CD4-positive, CD25-positive, alpha-beta regulatory T cell (primary cell): ENCODE results near the gene PFDN4. TPM values are rescaled to one million over a fixed set of nuclear protein-coding genes. Genes with fewer than 3 reads are reported as not detected.

Experiments used
- ATAC-seq, 2 donors: fragments of 150-1000 bp; cut with Tn5 transposase; one replicate each; pipeline ENCODE4 v1.10.0; 2021; ENCODE audit warnings: low read depth in 2 of 2, moderate number of reproducible peaks in 2 of 2, moderate library complexity in 1 of 2
- DNase-seq, 3 donors: peaks; one replicate each; pipeline versions ENCODE4 v3.0.0 to v3.0.0-alpha.2; 2012 to 2022; ENCODE audit warnings: mixed read lengths in 1 of 3
- H3K27ac ChIP-seq: one replicate; pipeline ENCODE4 v1.7.0; 2013; ENCODE audit warnings: mild to moderate bottlenecking, low read length; ENCODE audit not compliant: insufficient read depth, poor library complexity, severe bottlenecking
- H3K27me3 ChIP-seq: one replicate; pipeline ENCODE4 v1.7.0; 2013; ENCODE audit warnings: low read length; ENCODE audit not compliant: control insufficient read depth, insufficient read depth
- H3K36me3 ChIP-seq: one replicate; pipeline ENCODE4 v1.7.0; 2013; ENCODE audit warnings: mild to moderate bottlenecking, low read length, moderate library complexity; ENCODE audit not compliant: control insufficient read depth, insufficient read depth
- H3K4me1 ChIP-seq: 2 replicates; pipeline ENCODE4 v1.7.0; 2013; ENCODE audit warnings: mild to moderate bottlenecking, low read length; ENCODE audit not compliant: insufficient read depth, control insufficient read depth, poor library complexity, severe bottlenecking
- H3K4me3 ChIP-seq: one replicate; pipeline ENCODE4 v1.7.0; 2013; ENCODE audit warnings: low read depth, mild to moderate bottlenecking, low read length, moderate library complexity
- H3K9me3 ChIP-seq, 2 experiments: 1 replicate in 1 of 2; 2 replicates in 1 of 2; pipeline ENCODE4 v1.7.0; 2013; ENCODE audit warnings: low read length in 2 of 2, mild to moderate bottlenecking in 1 of 2, moderate library complexity in 1 of 2; ENCODE audit not compliant: control insufficient read depth in 2 of 2
- H3K27ac Mint-ChIP-seq, 3 donors: one replicate each; pipeline ENCODE4 v1.8.0; 2020 to 2022; ENCODE audit warnings: mild to moderate bottlenecking in 3 of 3, mixed read lengths in 3 of 3, moderate library complexity in 2 of 3
- H3K27me3 Mint-ChIP-seq: one replicate; pipeline ENCODE4 v1.8.0; 2022; ENCODE audit warnings: mild to moderate bottlenecking, mixed read lengths
- H3K36me3 Mint-ChIP-seq: one replicate; pipeline ENCODE4 v1.8.0; 2020; ENCODE audit warnings: mixed read lengths
- H3K4me1 Mint-ChIP-seq, 4 donors: one replicate each; pipeline ENCODE4 v1.8.0; 2020 to 2022; ENCODE audit warnings: mixed read lengths in 4 of 4, mild to moderate bottlenecking in 1 of 4
- H3K4me3 Mint-ChIP-seq, 4 donors: one replicate each; pipeline ENCODE4 v1.8.0; 2020 to 2022; ENCODE audit warnings: mild to moderate bottlenecking in 4 of 4, mixed read lengths in 4 of 4, moderate library complexity in 3 of 4
- H3K9me3 Mint-ChIP-seq, 7 donors: one replicate each; pipeline ENCODE4 v1.8.0; 2020 to 2022; ENCODE audit warnings: mixed read lengths in 7 of 7, mild to moderate bottlenecking in 3 of 7, moderate library complexity in 2 of 7
- polyA plus RNA-seq, 4 donors: library from polyadenylated mRNA; unstranded; fragments of 300-500 nt; fragmentation: Illumina TruSeq; gene quantifications; one replicate each; pipeline ENCODE4 v1.2.3, GENCODE V29; 2021
- total RNA-seq: library from RNA; stranded (reverse); gene quantifications from one replicate; pipeline ENCODE4 v1.2.3, GENCODE V29; 2022

Gene PFDN4, protein sequence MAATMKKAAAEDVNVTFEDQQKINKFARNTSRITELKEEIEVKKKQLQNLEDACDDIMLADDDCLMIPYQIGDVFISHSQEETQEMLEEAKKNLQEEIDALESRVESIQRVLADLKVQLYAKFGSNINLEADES
- total RNA-seq: 28.6 TPM
- polyA plus RNA-seq: 10 to 100 TPM; 73.9 to 94.6 (median 82.0) TPM

GRCh38 chr20:54207743-54208547 is at the start of gene PFDN4:
Gene PFDN4 (plus strand): TSS chr20:54208087. CDS start chr20:54208101, 14 bp downstream.
- peaks cover 15 to 50% (median 31%) of the 10 kb centered on the region in 4 donors for H3K4me1 Mint-ChIP-seq
- H3K9me3 Mint-ChIP-seq: no peaks in the 10 kb centered on the region
- no peaks in the 10 kb centered on the region for H3K9me3 ChIP-seq
- peak within 1 kb of the TSS; percentile 96 to 99 (median 98) for H3K4me3 Mint-ChIP-seq
- peaks cover 22% of the 10 kb centered on the region for H3K4me1 ChIP-seq
- ATAC-seq (peak; percentile 86 to 90), DNase-seq (peak; percentile 70 to 87 (median 82))
- H3K36me3 Mint-ChIP-seq: no peaks in the 10 kb centered on the region
- peak within 1 kb of the TSS; percentile 99 to 100 (median 100) for H3K27ac Mint-ChIP-seq
- peaks cover 8% of the 10 kb centered on the region for H3K27me3 Mint-ChIP-seq
- peak within 1 kb of the TSS; percentile 87 for H3K27ac ChIP-seq
- H3K4me3 ChIP-seq: peak within 1 kb of the TSS; percentile 90
- H3K27me3 ChIP-seq: no peaks in the 10 kb centered on the region
- H3K36me3 ChIP-seq: no peaks in the 10 kb centered on the region

DNA sequence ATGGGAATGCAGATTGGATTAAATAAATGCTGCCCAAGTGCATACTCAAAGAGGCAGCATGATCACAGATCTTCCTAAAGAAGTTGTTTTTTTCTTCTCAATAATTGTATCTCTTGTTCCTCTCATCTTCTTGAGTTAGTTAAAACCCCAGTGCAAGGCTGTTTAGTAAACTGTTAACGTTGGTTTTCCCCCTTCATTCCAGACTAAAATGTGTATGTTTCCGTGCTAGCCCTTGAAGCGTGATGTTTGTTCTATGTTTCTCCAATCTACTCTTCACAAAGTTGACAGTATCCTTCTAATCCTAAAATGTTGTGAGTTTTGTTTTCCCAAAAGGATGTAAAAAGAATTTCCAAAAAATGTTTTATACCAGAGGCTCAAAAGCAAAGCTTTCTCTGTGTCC is 49.7 kb upstream of the PFDN4 start:
- Histone ChIP-seq H3K36me3 (no peaks in the 10 kb centered on the region), H3K27me3 (no peaks in the 10 kb centered on the region), H3K27ac (no peak overlapping the region), H3K4me1 (no peaks in the 10 kb centered on the region), H3K4me3 (no peak overlapping the region), H3K9me3 (no peaks in the 10 kb centered on the region)
- no peak overlapping the region for H3K4me3 Mint-ChIP-seq
- H3K4me1 Mint-ChIP-seq: peaks cover 0 to 11% (median 0%) of the 10 kb centered on the region in 4 donors
- H3K27ac Mint-ChIP-seq: no peak overlapping the region
- peaks cover 15% of the 10 kb centered on the region for H3K27me3 Mint-ChIP-seq
- no peak for ATAC-seq
- no peaks in the 10 kb centered on the region for H3K9me3 Mint-ChIP-seq
- no peaks in the 10 kb centered on the region for H3K36me3 Mint-ChIP-seq
- DNase-seq: no peak

- H3K4me1 Mint-ChIP-seq: peaks cover 0 to 11% (median 0%) of the 10 kb centered on the region in 4 donors
- no peaks in the 10 kb centered on the region for H3K36me3 ChIP-seq
- H3K4me3 Mint-ChIP-seq: no peak overlapping the region
- DNase-seq (no peak), ATAC-seq (no peak)
- no peaks in the 10 kb centered on the region for H3K9me3 ChIP-seq
- no peaks in the 10 kb centered on the region for H3K9me3 Mint-ChIP-seq
- H3K4me3 ChIP-seq: no peak overlapping the region
- H3K27me3 Mint-ChIP-seq: peaks cover 15% of the 10 kb centered on the region
- no peak overlapping the region for H3K27ac ChIP-seq
- H3K4me1 ChIP-seq: no peaks in the 10 kb centered on the region
- no peaks in the 10 kb centered on the region for H3K36me3 Mint-ChIP-seq
- H3K27me3 ChIP-seq: no peaks in the 10 kb centered on the region
- no peak overlapping the region for H3K27ac Mint-ChIP-seq
Observed at GRCh38 chr20:54158856-54159418, 49.0 kb upstream of the PFDN4 start.

DNA sequence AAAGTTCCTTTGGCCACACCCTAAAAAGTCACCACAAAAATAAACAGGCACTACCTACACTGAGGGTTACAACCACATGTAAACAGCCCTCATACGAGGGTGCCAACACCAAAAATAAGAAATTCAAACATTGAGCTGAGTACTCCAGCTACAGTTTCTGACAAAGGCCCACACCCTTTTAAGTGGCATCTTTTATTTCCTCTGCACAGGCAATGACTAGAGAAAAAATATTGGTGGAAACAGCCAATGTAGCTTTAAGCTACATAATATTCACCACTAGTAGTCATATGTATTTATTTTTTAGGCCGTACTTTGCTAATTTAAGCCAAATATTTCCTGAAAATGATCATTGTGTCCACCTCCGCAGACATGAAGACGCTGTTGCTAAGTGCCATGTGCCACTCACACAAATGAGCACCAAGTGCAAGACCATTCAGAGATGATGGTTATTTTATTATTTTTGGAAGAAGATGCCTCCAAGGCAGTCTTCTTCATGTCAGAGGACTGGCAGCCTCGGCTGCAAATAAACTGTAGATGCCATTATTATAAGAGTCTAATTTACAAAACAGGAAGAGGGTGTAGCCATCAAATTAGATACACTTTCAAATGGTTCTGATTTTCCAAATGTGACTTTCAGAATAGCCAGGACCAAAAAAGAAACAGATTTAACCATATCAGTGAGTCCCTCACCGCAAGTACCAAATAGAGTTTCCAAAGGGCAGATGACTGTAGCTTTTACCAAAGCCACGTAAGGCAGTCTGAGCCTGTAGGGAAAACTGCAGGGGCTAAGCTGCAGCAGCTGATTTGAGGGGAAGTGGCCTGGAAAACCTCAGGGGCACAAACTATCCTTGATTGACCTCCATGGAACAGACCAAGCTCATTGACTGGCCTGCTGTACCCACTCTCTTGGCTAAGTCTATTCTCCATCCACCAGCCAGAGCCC is 47.6 kb upstream of the PFDN4 start:
- Mint-ChIP-seq H3K4me3 (no peak overlapping the region), H3K27me3 (peaks cover 15% of the 10 kb centered on the region), H3K9me3 (no peaks in the 10 kb centered on the region), H3K27ac (no peak overlapping the region), H3K4me1 (peaks cover 0 to 11% (median 0%) of the 10 kb centered on the region in 4 donors), H3K36me3 (no peaks in the 10 kb centered on the region)
- no peaks in the 10 kb centered on the region for H3K9me3 ChIP-seq
- H3K36me3 ChIP-seq: no peaks in the 10 kb centered on the region
- no peak for DNase-seq
- no peaks in the 10 kb centered on the region for H3K4me1 ChIP-seq
- ATAC-seq: no peak
- no peak overlapping the region for H3K27ac ChIP-seq
- H3K27me3 ChIP-seq: no peaks in the 10 kb centered on the region
- no peak overlapping the region for H3K4me3 ChIP-seq

DNA sequence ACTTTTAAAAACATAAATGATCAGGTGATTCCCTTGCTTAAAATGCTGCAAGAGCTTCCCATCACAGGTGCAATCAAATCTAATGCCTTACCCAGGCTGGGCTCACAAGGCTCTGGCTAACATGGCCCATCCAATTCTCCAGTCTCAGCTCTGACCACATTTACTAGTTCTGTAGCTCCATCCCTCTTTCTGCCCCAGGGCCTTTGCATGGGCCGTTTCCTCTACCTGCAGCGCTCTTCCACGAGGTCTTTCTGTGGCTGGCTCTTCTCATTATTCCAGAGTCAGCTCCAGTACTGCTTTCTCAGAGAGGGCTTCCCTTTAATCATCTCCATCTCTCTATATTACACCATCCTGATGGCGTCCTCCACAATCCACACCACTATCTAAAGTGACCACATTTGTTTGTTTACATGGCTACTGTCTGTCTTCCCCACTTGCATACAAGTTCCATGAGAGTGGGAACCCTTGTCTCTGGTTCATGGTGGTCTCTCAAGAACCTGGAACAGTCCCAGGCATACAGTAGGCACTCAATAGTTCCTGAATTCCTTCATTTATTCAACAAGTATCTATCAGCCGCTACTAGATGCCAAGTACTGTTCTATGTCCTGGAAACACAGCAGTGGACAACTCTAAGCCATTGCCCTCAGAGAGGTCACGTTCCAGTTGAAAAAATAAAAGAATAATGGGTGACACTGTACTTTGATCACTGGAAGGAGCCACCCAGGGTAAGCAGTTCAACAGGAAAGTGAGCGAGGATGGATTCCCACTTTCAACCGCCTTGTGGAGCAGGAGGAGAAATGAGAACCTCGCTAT is 46.7 kb upstream of the PFDN4 start:
- Histone ChIP-seq H3K4me3 (no peak overlapping the region), H3K4me1 (no peaks in the 10 kb centered on the region), H3K27me3 (no peaks in the 10 kb centered on the region), H3K36me3 (no peaks in the 10 kb centered on the region), H3K27ac (no peak overlapping the region), H3K9me3 (no peaks in the 10 kb centered on the region)
- no peak for ATAC-seq
- Mint-ChIP-seq H3K36me3 (no peaks in the 10 kb centered on the region), H3K4me1 (peaks cover 0 to 11% (median 0%) of the 10 kb centered on the region in 4 donors), H3K9me3 (no peaks in the 10 kb centered on the region), H3K27ac (no peak overlapping the region), H3K4me3 (no peak overlapping the region), H3K27me3 (peaks cover 14% of the 10 kb centered on the region)
- DNase-seq: no peak

DNA sequence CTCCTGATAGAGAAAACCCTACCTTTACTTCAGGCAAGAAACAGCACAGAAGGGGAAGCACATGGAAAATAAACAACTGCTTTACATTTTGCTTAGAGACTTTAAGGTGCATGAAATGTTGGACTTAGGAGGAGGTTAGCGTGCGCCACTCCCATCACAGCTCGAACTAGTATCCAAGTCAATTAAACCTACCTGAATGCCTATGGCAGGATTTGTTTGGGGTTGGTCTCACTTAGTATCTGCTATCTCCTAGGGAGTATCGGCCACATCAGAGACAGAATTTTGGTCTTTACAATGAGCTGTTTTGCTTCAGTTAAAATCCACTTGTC is 46.1 kb upstream of the PFDN4 start:
- no peak for ATAC-seq
- H3K27me3 Mint-ChIP-seq: peaks cover 11% of the 10 kb centered on the region

More for the DNA sequence above, 46.1 kb upstream of the PFDN4 start:
- Histone ChIP-seq H3K4me3 (no peak overlapping the region), H3K27ac (no peak overlapping the region), H3K27me3 (no peaks in the 10 kb centered on the region), H3K9me3 (no peaks in the 10 kb centered on the region), H3K4me1 (no peaks in the 10 kb centered on the region), H3K36me3 (no peaks in the 10 kb centered on the region)
- Mint-ChIP-seq H3K4me1 (peaks cover 0 to 11% (median 0%) of the 10 kb centered on the region in 4 donors), H3K9me3 (no peaks in the 10 kb centered on the region), H3K36me3 (no peaks in the 10 kb centered on the region), H3K4me3 (no peak overlapping the region), H3K27ac (no peak overlapping the region)
- DNase-seq: no peak
